Activated CD4-positive, alpha-beta memory T cell treated with anti-CD3 and anti-CD28 coated beads for 36 hours (primary cell): ENCODE data around the gene CFAP97D1. TPM values are rescaled to one million over a fixed set of nuclear protein-coding genes. Genes with fewer than 3 reads are reported as not detected.
"Not testable (repeated sequence)": the region's sequence is repeated elsewhere in the genome, so short reads cannot be mapped to it uniquely, and the experiment has no call there.

ENCODE experiments used
- CTCF ChIA-PET: fragments of 350-600 bp; sonication (Branson Sonifier 250); formaldehyde crosslinking; loops from one replicate; lab custom pipeline; 2021; ENCODE audit warnings: antibody characterized with exemption, inconsistent platforms; lab: Charles Lee
- POLR2A ChIA-PET: fragments of 350-600 bp; sonication (Branson Sonifier 250); formaldehyde crosslinking; loops from one replicate; lab custom pipeline; 2021; ENCODE audit warnings: antibody characterized with exemption; lab: Charles Lee
- DNase-seq: peaks from one replicate; pipeline ENCODE4 v3.0.0-alpha.2; 2020
- H3K27ac Mint-ChIP-seq: one replicate; pipeline ENCODE4 v1.8.0; 2021; ENCODE audit warnings: mixed read lengths
- H3K27me3 Mint-ChIP-seq: one replicate; pipeline ENCODE4 v1.8.0; 2021; ENCODE audit warnings: mixed read lengths
- H3K36me3 Mint-ChIP-seq: one replicate; pipeline ENCODE4 v1.8.0; 2021; ENCODE audit warnings: mixed read lengths
- H3K4me1 Mint-ChIP-seq: one replicate; pipeline ENCODE4 v1.8.0; 2021; ENCODE audit warnings: low read depth, mixed read lengths
- H3K4me3 Mint-ChIP-seq: one replicate; pipeline ENCODE4 v1.8.0; 2021; ENCODE audit warnings: mild to moderate bottlenecking, mixed read lengths
- H3K9me3 Mint-ChIP-seq: one replicate; pipeline ENCODE4 v1.8.0; 2021; ENCODE audit warnings: mixed read lengths
- intact Hi-C: fragments of 100-400 bp; cut with micrococcal nuclease; formaldehyde crosslinking; loops from one replicate; pipeline ENCODE4 v1.15.1; 2023
- total RNA-seq, 2 experiments: library from RNA; stranded (reverse); gene quantifications; one replicate each; pipeline ENCODE4 v1.2.3, GENCODE V29; 2021

Gene CFAP97D1
- total RNA-seq, 2 experiments from 2014 or later: not detected

- intact Hi-C loops: loop anchor here (10.0 kb wide), 1 partner anchor 62 kb away; the partner anchor contains the start of gene CD300LG
- Mint-ChIP-seq H3K4me3 (no peak overlapping the region), H3K27me3 (peaks cover 24% of the 10 kb centered on the region), H3K36me3 (no peaks in the 10 kb centered on the region), H3K27ac (no peak overlapping the region), H3K4me1 (peaks cover 10% of the 10 kb centered on the region), H3K9me3 (no peaks in the 10 kb centered on the region)
- ChIA-PET POLR2A (no interaction called here), CTCF (no interaction called here)
- no peak for DNase-seq
These were observed 2.9 kb downstream of the CFAP97D1 start for GRCh38 chr17:43782913-43783680.

- Mint-ChIP-seq H3K27ac (no peak overlapping the region), H3K36me3 (no peaks in the 10 kb centered on the region), H3K4me3 (no peak overlapping the region), H3K27me3 (peaks cover 24% of the 10 kb centered on the region), H3K4me1 (peaks cover 10% of the 10 kb centered on the region), H3K9me3 (no peaks in the 10 kb centered on the region)
- ChIA-PET POLR2A (no interaction called here), CTCF (interaction anchor here (1.5 kb wide), 1 partner anchor 18 kb away, joined by 4 read pairs; no protein-coding TSS in a partner anchor)
- intact Hi-C loops: loop anchor here (10.0 kb wide), 1 partner anchor 61 kb away; the partner anchor contains the start of gene CD300LG
- no peak for DNase-seq
These were observed 3.8 kb downstream of the CFAP97D1 start for GRCh38 chr17:43784068-43784467.

- Mint-ChIP-seq H3K27me3 (peaks cover 22% of the 10 kb centered on the region), H3K27ac (no peak overlapping the region), H3K36me3 (no peaks in the 10 kb centered on the region), H3K9me3 (no peaks in the 10 kb centered on the region), H3K4me1 (peaks cover 6% of the 10 kb centered on the region), H3K4me3 (no peak overlapping the region)
- intact Hi-C loops: loop anchor here (10.0 kb wide), 1 partner anchor 60 kb away; the partner anchor contains the start of gene CD300LG
- CTCF ChIA-PET: interaction anchor here (0.8 to 1.5 kb wide), 2 partner anchors 19 to 27 kb away, joined by 3 to 4 read pairs; no protein-coding TSS in a partner anchor
- POLR2A ChIA-PET: no interaction called here
- DNase-seq: no peak
These were observed 4.4 kb downstream of the CFAP97D1 start for GRCh38 chr17:43784628-43785101.

- Mint-ChIP-seq H3K36me3 (no peaks in the 10 kb centered on the region), H3K27ac (no peak overlapping the region), H3K4me1 (peaks cover 13% of the 10 kb centered on the region), H3K9me3 (no peaks in the 10 kb centered on the region), H3K4me3 (no peak overlapping the region), H3K27me3 (peaks cover 5% of the 10 kb centered on the region)
- ChIA-PET POLR2A (no interaction called here), CTCF (interaction anchor here (1.4 to 1.9 kb wide), 2 partner anchors 20 to 27 kb away, joined by 4 to 11 read pairs; no protein-coding TSS in a partner anchor)
- no peak for DNase-seq
- intact Hi-C loops: loop anchor here (10.0 kb wide), 1 partner anchor 57 kb away; the partner anchor contains the start of gene CD300LG
These were observed 7.5 kb downstream of the CFAP97D1 start for GRCh38 chr17:43787728-43788127.

- intact Hi-C loops: loop anchor here (10.0 kb wide), 1 partner anchor 56 kb away; the partner anchor contains the start of gene CD300LG
- Mint-ChIP-seq H3K27me3 (no peaks in the 10 kb centered on the region), H3K27ac (no peak overlapping the region), H3K4me3 (no peak overlapping the region), H3K36me3 (no peaks in the 10 kb centered on the region), H3K9me3 (no peaks in the 10 kb centered on the region), H3K4me1 (peaks cover 13% of the 10 kb centered on the region)
- CTCF ChIA-PET: interaction anchor here (1.9 kb wide), 1 partner anchor 21 kb away, joined by 11 read pairs; no protein-coding TSS in a partner anchor
- POLR2A ChIA-PET: no interaction called here
- no peak for DNase-seq
These were observed 8.3 kb downstream of the CFAP97D1 start for GRCh38 chr17:43788540-43788939.

- intact Hi-C loops: loop anchor here (10.0 kb wide), 1 partner anchor 55 kb away; the partner anchor contains the start of gene CD300LG
These were observed 9.2 kb downstream of the CFAP97D1 start for GRCh38 chr17:43789482-43789881.

GRCh38 chr17:43790311-43790940 lies 10.2 kb downstream of the CFAP97D1 start:
- H3K4me1 Mint-ChIP-seq: peaks cover 7% of the 10 kb centered on the region
- CTCF ChIA-PET: interaction anchor here (0.8 to 1.2 kb wide), 4 partner anchors 23 to 56 kb away, joined by 3 to 5 read pairs (median 4); partner anchors contain the start of gene CD300LG
- H3K9me3 Mint-ChIP-seq: no peaks in the 10 kb centered on the region
- POLR2A ChIA-PET: no interaction called here
- intact Hi-C loops: no loop called here
- peaks cover 3% of the 10 kb centered on the region for H3K27me3 Mint-ChIP-seq
- no peak overlapping the region for H3K4me3 Mint-ChIP-seq
- no peaks in the 10 kb centered on the region for H3K36me3 Mint-ChIP-seq
- no peak overlapping the region for H3K27ac Mint-ChIP-seq
- no peak for DNase-seq

More at GRCh38 chr17:43789482-43789881, 9.2 kb downstream of the CFAP97D1 start:
- ChIA-PET POLR2A (no interaction called here), CTCF (interaction anchor here (0.8 to 1.2 kb wide), 4 partner anchors 22 to 57 kb away, joined by 3 to 5 read pairs (median 4); partner anchors contain the start of gene CD300LG)
- no peaks in the 10 kb centered on the region for H3K36me3 Mint-ChIP-seq
- no peaks in the 10 kb centered on the region for H3K9me3 Mint-ChIP-seq
- peaks cover 11% of the 10 kb centered on the region for H3K4me1 Mint-ChIP-seq
- H3K4me3 Mint-ChIP-seq: no peak overlapping the region
- DNase-seq: no peak
- peaks cover 1% of the 10 kb centered on the region for H3K27me3 Mint-ChIP-seq
- no peak overlapping the region for H3K27ac Mint-ChIP-seq

- intact Hi-C loops: no loop called here
- Mint-ChIP-seq H3K9me3 (no peaks in the 10 kb centered on the region), H3K27me3 (peaks cover 6% of the 10 kb centered on the region), H3K36me3 (no peaks in the 10 kb centered on the region), H3K4me1 (peaks cover 7% of the 10 kb centered on the region), H3K4me3 (no peak overlapping the region), H3K27ac (no peak overlapping the region)
- CTCF ChIA-PET: no interaction called here
- no peak for DNase-seq
- POLR2A ChIA-PET: no interaction called here
These were observed 11.4 kb downstream of the CFAP97D1 start for GRCh38 chr17:43791589-43791988.

- H3K4me3 Mint-ChIP-seq, H3K27ac Mint-ChIP-seq, H3K36me3 Mint-ChIP-seq, POLR2A ChIA-PET, H3K9me3 Mint-ChIP-seq, DNase-seq, intact Hi-C loops, CTCF ChIA-PET, H3K4me1 Mint-ChIP-seq: not testable (repeated sequence)
- H3K27me3 Mint-ChIP-seq: peaks cover 12% of the 10 kb centered on the region
These were observed 12.4 kb downstream of the CFAP97D1 start for GRCh38 chr17:43792668-43793067.

GRCh38 chr17:43798024-43798423 lies 17.8 kb downstream of the CFAP97D1 start:
- CTCF ChIA-PET: interaction anchor here (0.9 kb wide), 1 partner anchor 103 kb away, joined by 3 read pairs; no protein-coding TSS in a partner anchor
- H3K4me1 Mint-ChIP-seq, H3K36me3 Mint-ChIP-seq, H3K9me3 Mint-ChIP-seq, DNase-seq, H3K4me3 Mint-ChIP-seq, H3K27ac Mint-ChIP-seq, POLR2A ChIA-PET, intact Hi-C loops: not testable (repeated sequence)
- H3K27me3 Mint-ChIP-seq: peaks cover 18% of the 10 kb centered on the region

- no peaks in the 10 kb centered on the region for H3K36me3 Mint-ChIP-seq
These were observed 18.8 kb downstream of the CFAP97D1 start for GRCh38 chr17:43799047-43799446.

More at GRCh38 chr17:43799047-43799446, 18.8 kb downstream of the CFAP97D1 start:
- H3K4me1 Mint-ChIP-seq: no peaks in the 10 kb centered on the region
- H3K9me3 Mint-ChIP-seq: no peaks in the 10 kb centered on the region
- H3K27ac Mint-ChIP-seq: no peak overlapping the region
- ChIA-PET CTCF (no interaction called here), POLR2A (no interaction called here)
- H3K4me3 Mint-ChIP-seq: no peak overlapping the region
- peaks cover 22% of the 10 kb centered on the region for H3K27me3 Mint-ChIP-seq
- intact Hi-C loops: no loop called here
- no peak for DNase-seq
